Measurements from ENCODE around the gene WFDC2.

WFDC2 gene

DNA sequence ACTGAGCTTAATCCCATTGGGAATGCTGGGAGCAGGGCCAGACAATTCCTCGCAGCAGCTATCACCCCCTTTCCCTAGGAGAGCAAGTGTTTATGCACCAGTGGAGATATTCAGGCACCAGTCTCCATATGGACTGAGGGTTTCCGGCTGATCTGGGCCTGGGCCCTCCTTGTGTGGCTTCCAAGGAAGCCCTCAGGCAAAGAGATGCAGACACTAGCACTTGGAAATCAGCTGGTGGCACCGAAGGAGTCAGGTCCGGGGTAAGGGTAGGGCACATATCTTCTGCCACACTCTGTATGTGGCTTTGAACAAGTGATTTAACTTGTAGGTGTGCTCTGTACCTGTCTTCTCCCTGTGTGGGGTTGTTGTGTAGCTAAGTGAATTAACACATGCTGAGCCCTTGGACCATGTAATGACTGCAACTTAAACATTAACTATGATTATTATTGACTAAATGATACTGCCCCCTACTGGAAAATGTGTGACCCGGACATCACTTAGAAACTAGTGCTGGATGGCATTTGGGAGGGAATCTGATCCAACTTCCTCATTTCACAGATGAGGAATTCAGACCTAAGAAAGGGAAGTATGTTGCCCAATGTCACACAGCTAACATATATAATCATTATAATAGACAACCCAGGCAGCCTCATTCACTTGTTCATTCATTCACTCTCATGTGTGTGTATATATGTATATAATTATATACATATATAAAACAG lies 19.3 kb upstream of the WFDC2 start:
- no peaks in the 10 kb centered on the region for H3K9me3 ChIP-seq (ENCODE audit: control extremely low read depth in 1 of 5, control insufficient read depth in 4 of 5, insufficient read depth in 2 of 5, low read depth in 1 of 5, low read length in 4 of 5)
- ChIA-PET CTCF (interaction anchor here (0.5 to 12.4 kb wide), 21 partner anchors 9 to 321 kb away, joined by 3 to 120 read pairs (median 5); partner anchors contain the start of genes DBNDD2, SYS1 and WFDC2), POLR2A (no interaction called here)
- H3K27me3 ChIP-seq (replicated peaks in 2 of 5; ENCODE audit: control insufficient read depth in 4 of 5, insufficient read depth in 5 of 5, low read length in 4 of 5), result no peaks in the 10 kb centered on the region
- no peak overlapping the region for H3K4me3 ChIP-seq (ENCODE audit: control insufficient read depth in 1 of 7, extremely low read depth in 1 of 7, insufficient read depth in 4 of 7, low read depth in 2 of 7, low read length in 6 of 7)
- no peaks in the 10 kb centered on the region for H3K36me3 ChIP-seq (ENCODE audit: control insufficient read depth in 4 of 4, insufficient read depth in 4 of 4, low read length in 3 of 4)
- peak; percentile 86 to 93 (median 92) for DNase-seq
- 98% methylated on average over 3 of the region's 5 CpGs for WGBS (ENCODE audit: insufficient coverage)
- H3K27ac ChIP-seq (ENCODE audit: insufficient read depth in 1 of 2, low read depth in 1 of 2, low read length in 2 of 2, poor library complexity in 1 of 2, severe bottlenecking in 2 of 2), result no peak overlapping the region
- H3K4me1 ChIP-seq (ENCODE audit: control extremely low read depth in 1 of 4, control insufficient read depth in 4 of 4, insufficient read depth in 4 of 4, low read length in 3 of 4), result no peaks in the 10 kb centered on the region

DNA sequence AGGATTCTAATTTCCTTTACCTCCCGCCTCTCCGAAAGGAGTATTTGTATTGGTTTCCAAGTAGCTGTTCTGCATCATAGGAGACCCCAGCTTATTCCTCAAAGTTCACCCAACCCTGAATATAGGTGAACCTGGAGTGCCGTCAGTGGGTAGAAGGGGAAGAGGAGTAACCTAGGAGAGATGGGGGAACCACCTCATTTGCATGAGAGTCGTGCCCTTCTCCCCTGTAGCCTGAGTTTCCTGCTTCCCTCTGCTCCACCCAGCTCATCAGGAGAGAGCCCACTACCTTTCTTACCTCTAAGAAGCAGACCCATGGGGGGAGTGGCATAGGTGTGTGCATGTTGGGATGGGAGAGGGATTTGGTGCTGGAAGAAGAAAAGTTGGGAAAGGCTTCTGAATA lies 17.3 kb upstream of the WFDC2 start:
- no peak for DNase-seq
- H3K9me3 ChIP-seq (ENCODE audit: control extremely low read depth in 1 of 5, control insufficient read depth in 4 of 5, insufficient read depth in 2 of 5, low read depth in 1 of 5, low read length in 4 of 5), result no peaks in the 10 kb centered on the region
- no peak overlapping the region for H3K27ac ChIP-seq (ENCODE audit: insufficient read depth in 1 of 2, low read depth in 1 of 2, low read length in 2 of 2, poor library complexity in 1 of 2, severe bottlenecking in 2 of 2)
- no peaks in the 10 kb centered on the region for H3K27me3 ChIP-seq (replicated peaks in 2 of 5; ENCODE audit: control insufficient read depth in 4 of 5, insufficient read depth in 5 of 5, low read length in 4 of 5)
- H3K36me3 ChIP-seq (ENCODE audit: control insufficient read depth in 4 of 4, insufficient read depth in 4 of 4, low read length in 3 of 4), result no peaks in the 10 kb centered on the region
- H3K4me3 ChIP-seq (ENCODE audit: control insufficient read depth in 1 of 7, extremely low read depth in 1 of 7, insufficient read depth in 4 of 7, low read depth in 2 of 7, low read length in 6 of 7), result no peak overlapping the region
- H3K4me1 ChIP-seq (ENCODE audit: control extremely low read depth in 1 of 4, control insufficient read depth in 4 of 4, insufficient read depth in 4 of 4, low read length in 3 of 4), result no peaks in the 10 kb centered on the region
- CTCF ChIA-PET, result interaction anchor here (0.7 to 12.4 kb wide), 13 partner anchors 9 to 132 kb away, joined by 3 to 120 read pairs (median 4); partner anchors contain the start of genes DBNDD2, SYS1 and WFDC2
- WGBS (ENCODE audit: insufficient coverage), result no CpG with 5 or more reads among the region's 4 CpGs
- POLR2A ChIA-PET, result no interaction called here

DNA sequence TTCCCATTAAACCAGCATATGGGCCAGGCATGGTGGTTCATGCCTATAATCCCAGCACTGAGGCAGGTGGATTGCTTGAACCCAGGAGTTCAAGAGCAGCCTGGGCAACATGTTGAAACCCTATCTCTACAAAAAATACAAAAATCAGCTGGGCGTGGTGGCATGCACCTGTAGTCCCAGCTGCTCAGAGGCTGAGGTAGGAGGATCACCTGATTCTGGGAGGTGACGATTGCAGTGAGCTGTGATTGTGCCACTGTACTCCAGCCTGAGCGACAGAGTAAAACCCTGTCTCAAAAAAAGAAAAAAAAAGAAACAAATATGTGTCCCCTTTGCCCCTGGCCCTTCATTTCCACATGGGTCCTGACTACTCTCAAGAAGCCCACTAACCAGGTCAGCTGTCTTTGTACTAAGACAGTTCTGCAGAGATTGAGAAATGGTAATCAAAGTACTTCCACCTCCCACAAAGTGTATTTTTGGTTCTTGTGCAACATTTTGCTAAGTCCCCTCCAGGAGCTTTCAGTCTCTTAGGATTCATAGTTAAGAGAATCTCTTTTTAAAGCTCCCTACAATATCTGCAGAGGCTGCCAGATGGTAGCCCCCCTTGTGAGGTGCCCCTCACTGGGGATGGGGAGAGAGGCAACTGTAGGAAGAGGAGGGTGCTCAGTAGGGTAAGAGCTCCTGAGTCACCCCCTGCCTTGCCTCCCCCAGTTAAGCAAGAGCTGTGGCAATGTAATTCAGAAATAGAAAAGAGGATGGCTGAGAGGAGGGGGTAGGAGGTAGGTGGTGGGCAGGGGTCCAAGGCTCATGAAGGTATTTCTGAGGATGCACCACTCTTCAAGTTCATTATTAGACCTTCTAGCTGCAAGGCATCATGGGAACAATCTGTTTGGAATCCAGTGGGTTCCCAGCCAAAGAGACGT lies 16.5 kb upstream of the WFDC2 start:
- POLR2A ChIA-PET, result no interaction called here
- Histone ChIP-seq H3K4me1 (ENCODE audit: control extremely low read depth in 1 of 4, control insufficient read depth in 4 of 4, insufficient read depth in 4 of 4, low read length in 3 of 4) (no peaks in the 10 kb centered on the region), H3K9me3 (ENCODE audit: control extremely low read depth in 1 of 5, control insufficient read depth in 4 of 5, insufficient read depth in 2 of 5, low read depth in 1 of 5, low read length in 4 of 5) (no peaks in the 10 kb centered on the region), H3K36me3 (ENCODE audit: control insufficient read depth in 4 of 4, insufficient read depth in 4 of 4, low read length in 3 of 4) (no peaks in the 10 kb centered on the region), H3K27me3 (replicated peaks in 2 of 5; ENCODE audit: control insufficient read depth in 4 of 5, insufficient read depth in 5 of 5, low read length in 4 of 5) (no peaks in the 10 kb centered on the region), H3K27ac (ENCODE audit: insufficient read depth in 1 of 2, low read depth in 1 of 2, low read length in 2 of 2, poor library complexity in 1 of 2, severe bottlenecking in 2 of 2) (no peak overlapping the region), H3K4me3 (ENCODE audit: control insufficient read depth in 1 of 7, extremely low read depth in 1 of 7, insufficient read depth in 4 of 7, low read depth in 2 of 7, low read length in 6 of 7) (no peak overlapping the region)
- no peak for DNase-seq
- WGBS (ENCODE audit: insufficient coverage), result 100% methylated on average over 3 of the region's 4 CpGs
- CTCF ChIA-PET, result interaction anchor here (0.7 to 12.4 kb wide), 14 partner anchors 8 to 132 kb away, joined by 3 to 120 read pairs (median 4); partner anchors contain the start of genes DBNDD2, SYS1 and WFDC2

DNA sequence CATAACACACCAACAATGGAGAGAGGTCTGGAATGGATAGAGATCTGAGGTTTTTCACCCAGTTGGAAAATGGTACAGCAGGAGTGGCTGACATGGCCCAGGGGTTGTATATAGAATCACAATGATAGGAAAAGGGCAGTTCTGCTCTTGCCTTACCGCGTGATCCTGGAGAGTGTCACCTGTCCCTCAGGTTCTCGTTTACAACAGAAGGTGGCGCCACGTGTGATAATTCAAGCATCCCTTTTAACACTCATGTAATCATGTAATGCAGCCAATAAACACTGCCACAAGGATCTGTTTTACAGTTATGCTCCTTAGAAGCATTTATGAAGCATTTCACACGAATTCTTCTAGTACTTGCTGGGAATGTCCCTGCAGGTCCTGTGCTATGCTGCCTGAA lies 12.9 kb upstream of the WFDC2 start:
- POLR2A ChIA-PET, result no interaction called here
- Histone ChIP-seq H3K27me3 (replicated peaks in 2 of 5; ENCODE audit: control insufficient read depth in 4 of 5, insufficient read depth in 5 of 5, low read length in 4 of 5) (no peaks in the 10 kb centered on the region), H3K4me3 (ENCODE audit: control insufficient read depth in 1 of 7, extremely low read depth in 1 of 7, insufficient read depth in 4 of 7, low read depth in 2 of 7, low read length in 6 of 7) (no peak overlapping the region)

DNA sequence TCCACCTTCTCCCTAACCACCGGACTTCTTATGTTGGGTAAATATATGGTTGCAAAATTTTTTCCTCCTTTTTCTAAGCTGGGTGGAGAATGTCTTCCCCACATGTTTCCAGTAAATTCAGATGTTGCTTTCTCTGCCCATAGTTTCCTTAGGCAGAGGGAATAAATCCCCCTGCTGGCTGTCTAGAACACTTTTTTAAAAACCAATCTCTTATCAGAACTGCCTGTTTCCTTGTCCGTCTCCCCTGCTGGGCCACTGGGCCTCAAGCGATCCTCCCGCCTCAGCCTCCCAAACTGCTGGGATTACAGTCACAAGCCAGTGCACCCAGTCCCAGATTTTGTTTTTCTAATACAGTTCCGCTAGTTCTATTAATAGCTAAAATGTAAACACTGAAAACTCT lies 9.9 kb upstream of the WFDC2 start:
- H3K4me1 ChIP-seq (ENCODE audit: control extremely low read depth in 1 of 4, control insufficient read depth in 4 of 4, insufficient read depth in 4 of 4, low read length in 3 of 4), result no peaks in the 10 kb centered on the region
- H3K27me3 ChIP-seq (replicated peaks in 2 of 5; ENCODE audit: control insufficient read depth in 4 of 5, insufficient read depth in 5 of 5, low read length in 4 of 5), result no peaks in the 10 kb centered on the region
- DNase-seq, result peak in 1 of 3 donors; percentile 22
- no peak overlapping the region for H3K27ac ChIP-seq (ENCODE audit: insufficient read depth in 1 of 2, low read depth in 1 of 2, low read length in 2 of 2, poor library complexity in 1 of 2, severe bottlenecking in 2 of 2)
- no peak overlapping the region for H3K4me3 ChIP-seq (ENCODE audit: control insufficient read depth in 1 of 7, extremely low read depth in 1 of 7, insufficient read depth in 4 of 7, low read depth in 2 of 7, low read length in 6 of 7)
- ChIA-PET POLR2A (no interaction called here), CTCF (interaction anchor here (0.9 to 12.4 kb wide), 7 partner anchors 8 to 141 kb away, joined by 3 to 120 read pairs (median 8); partner anchors contain the start of gene WFDC2)
- WGBS (ENCODE audit: insufficient coverage), result 74% methylated on average over 3 of the region's 5 CpGs
- no peaks in the 10 kb centered on the region for H3K9me3 ChIP-seq (ENCODE audit: control extremely low read depth in 1 of 5, control insufficient read depth in 4 of 5, insufficient read depth in 2 of 5, low read depth in 1 of 5, low read length in 4 of 5)
- no peaks in the 10 kb centered on the region for H3K36me3 ChIP-seq (ENCODE audit: control insufficient read depth in 4 of 4, insufficient read depth in 4 of 4, low read length in 3 of 4)

More for the DNA sequence above, 12.9 kb upstream of the WFDC2 start:
- no peaks in the 10 kb centered on the region for H3K4me1 ChIP-seq (ENCODE audit: control extremely low read depth in 1 of 4, control insufficient read depth in 4 of 4, insufficient read depth in 4 of 4, low read length in 3 of 4)
- H3K27ac ChIP-seq (ENCODE audit: insufficient read depth in 1 of 2, low read depth in 1 of 2, low read length in 2 of 2, poor library complexity in 1 of 2, severe bottlenecking in 2 of 2), result no peak overlapping the region
- 39% methylated on average over 6 of the region's 6 CpGs for whole genome bisulfite sequencing (ENCODE audit: insufficient coverage)
- CTCF ChIA-PET, result interaction anchor here (8.6 to 12.4 kb wide), 2 partner anchors 11 to 136 kb away, joined by 88 to 120 read pairs; partner anchors contain the start of gene WFDC2
- no peaks in the 10 kb centered on the region for H3K36me3 ChIP-seq (ENCODE audit: control insufficient read depth in 4 of 4, insufficient read depth in 4 of 4, low read length in 3 of 4)
- peak; percentile 52 to 77 (median 73) for DNase-seq
- no peaks in the 10 kb centered on the region for H3K9me3 ChIP-seq (ENCODE audit: control extremely low read depth in 1 of 5, control insufficient read depth in 4 of 5, insufficient read depth in 2 of 5, low read depth in 1 of 5, low read length in 4 of 5)

DNA sequence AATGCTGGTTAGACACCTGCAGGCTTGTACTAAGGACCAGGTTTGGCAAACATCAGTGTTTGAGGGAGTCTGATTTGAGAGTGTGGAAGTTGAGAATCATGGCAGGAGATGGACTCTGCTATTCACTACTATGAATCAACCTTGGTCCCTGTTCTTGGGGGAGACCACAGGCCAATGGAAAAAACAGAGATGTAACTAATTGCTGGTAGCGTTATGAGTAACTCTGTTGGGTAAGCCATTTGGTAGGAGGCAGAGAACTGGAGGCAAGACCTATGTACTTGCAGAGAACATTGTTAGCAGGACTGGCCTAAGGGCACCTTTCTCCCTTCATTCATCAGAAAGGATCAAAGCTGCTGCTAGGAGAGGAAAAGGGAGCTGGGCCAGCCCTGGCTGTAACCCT lies 8.3 kb upstream of the WFDC2 start:
- CTCF ChIA-PET, result interaction anchor here (0.8 to 12.4 kb wide), 10 partner anchors 6 to 310 kb away, joined by 3 to 120 read pairs (median 4); partner anchors contain the start of gene WFDC2
- WGBS (ENCODE audit: insufficient coverage), result 91% methylated on average over 1 of the region's 1 CpG
- Histone ChIP-seq H3K4me3 (ENCODE audit: control insufficient read depth in 1 of 7, extremely low read depth in 1 of 7, insufficient read depth in 4 of 7, low read depth in 2 of 7, low read length in 6 of 7) (no peak overlapping the region), H3K9me3 (ENCODE audit: control extremely low read depth in 1 of 5, control insufficient read depth in 4 of 5, insufficient read depth in 2 of 5, low read depth in 1 of 5, low read length in 4 of 5) (no peaks in the 10 kb centered on the region), H3K27ac (ENCODE audit: insufficient read depth in 1 of 2, low read depth in 1 of 2, low read length in 2 of 2, poor library complexity in 1 of 2, severe bottlenecking in 2 of 2) (no peak overlapping the region), H3K36me3 (ENCODE audit: control insufficient read depth in 4 of 4, insufficient read depth in 4 of 4, low read length in 3 of 4) (no peaks in the 10 kb centered on the region), H3K4me1 (ENCODE audit: control extremely low read depth in 1 of 4, control insufficient read depth in 4 of 4, insufficient read depth in 4 of 4, low read length in 3 of 4) (peaks cover 0 to 13% (median 9%) of the 10 kb centered on the region in 4 experiments), H3K27me3 (replicated peaks in 2 of 5; ENCODE audit: control insufficient read depth in 4 of 5, insufficient read depth in 5 of 5, low read length in 4 of 5) (peaks cover 0 to 6% (median 0%) of the 10 kb centered on the region in 5 experiments)
- no peak for DNase-seq
- POLR2A ChIA-PET, result no interaction called here

All from common myeloid progenitor, CD34-positive (primary cell).